ENCODE data around the gene TUBGCP6.

Gene TUBGCP6

DNA sequence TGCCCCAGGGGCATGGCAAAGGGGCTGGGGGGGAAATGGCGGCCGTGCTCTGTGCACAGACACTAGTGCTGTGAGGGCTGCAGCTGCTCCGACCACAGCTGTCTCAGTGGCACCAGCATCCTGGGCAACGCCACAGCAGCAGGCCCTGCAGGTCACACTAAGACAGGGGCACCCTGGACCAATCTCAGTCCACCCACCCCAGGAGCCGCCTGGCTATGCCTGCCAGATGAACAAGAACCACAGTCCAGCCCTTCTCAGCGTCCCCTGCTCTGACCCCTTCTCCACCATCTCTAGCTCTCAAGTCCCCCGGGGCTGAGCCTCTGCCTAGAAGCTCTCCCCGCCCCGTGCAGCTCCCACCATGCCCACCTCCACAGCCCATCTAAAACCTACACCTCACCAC is 16.5 kb downstream of the TUBGCP6 start:
- TF ChIP-seq, protein P1, sequence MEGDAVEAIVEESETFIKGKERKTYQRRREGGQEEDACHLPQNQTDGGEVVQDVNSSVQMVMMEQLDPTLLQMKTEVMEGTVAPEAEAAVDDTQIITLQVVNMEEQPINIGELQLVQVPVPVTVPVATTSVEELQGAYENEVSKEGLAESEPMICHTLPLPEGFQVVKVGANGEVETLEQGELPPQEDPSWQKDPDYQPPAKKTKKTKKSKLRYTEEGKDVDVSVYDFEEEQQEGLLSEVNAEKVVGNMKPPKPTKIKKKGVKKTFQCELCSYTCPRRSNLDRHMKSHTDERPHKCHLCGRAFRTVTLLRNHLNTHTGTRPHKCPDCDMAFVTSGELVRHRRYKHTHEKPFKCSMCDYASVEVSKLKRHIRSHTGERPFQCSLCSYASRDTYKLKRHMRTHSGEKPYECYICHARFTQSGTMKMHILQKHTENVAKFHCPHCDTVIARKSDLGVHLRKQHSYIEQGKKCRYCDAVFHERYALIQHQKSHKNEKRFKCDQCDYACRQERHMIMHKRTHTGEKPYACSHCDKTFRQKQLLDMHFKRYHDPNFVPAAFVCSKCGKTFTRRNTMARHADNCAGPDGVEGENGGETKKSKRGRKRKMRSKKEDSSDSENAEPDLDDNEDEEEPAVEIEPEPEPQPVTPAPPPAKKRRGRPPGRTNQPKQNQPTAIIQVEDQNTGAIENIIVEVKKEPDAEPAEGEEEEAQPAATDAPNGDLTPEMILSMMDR (IDR thresholded peaks at IDR 0.05): no peak
- Histone ChIP-seq H3K36me3 (ENCODE audit: control insufficient read depth, insufficient read depth, low read length) (no peaks in the 10 kb centered on the region), H3K27ac (no peak overlapping the region), H3K79me2 (peaks cover 2% of the 10 kb centered on the region), H3K9me3 (ENCODE audit: control insufficient read depth, low read length) (no peaks in the 10 kb centered on the region), H2AFZ (no peak overlapping the region), H3K27me3 (ENCODE audit: control insufficient read depth, insufficient read depth, low read length) (no peaks in the 10 kb centered on the region), H3K4me2 (ENCODE audit: low read length) (no peak overlapping the region), H3K9ac (no peak overlapping the region), H3K4me1 (no peaks in the 10 kb centered on the region), H3K4me3 (ENCODE audit: low read depth, low read length) (no peak overlapping the region)

DNA sequence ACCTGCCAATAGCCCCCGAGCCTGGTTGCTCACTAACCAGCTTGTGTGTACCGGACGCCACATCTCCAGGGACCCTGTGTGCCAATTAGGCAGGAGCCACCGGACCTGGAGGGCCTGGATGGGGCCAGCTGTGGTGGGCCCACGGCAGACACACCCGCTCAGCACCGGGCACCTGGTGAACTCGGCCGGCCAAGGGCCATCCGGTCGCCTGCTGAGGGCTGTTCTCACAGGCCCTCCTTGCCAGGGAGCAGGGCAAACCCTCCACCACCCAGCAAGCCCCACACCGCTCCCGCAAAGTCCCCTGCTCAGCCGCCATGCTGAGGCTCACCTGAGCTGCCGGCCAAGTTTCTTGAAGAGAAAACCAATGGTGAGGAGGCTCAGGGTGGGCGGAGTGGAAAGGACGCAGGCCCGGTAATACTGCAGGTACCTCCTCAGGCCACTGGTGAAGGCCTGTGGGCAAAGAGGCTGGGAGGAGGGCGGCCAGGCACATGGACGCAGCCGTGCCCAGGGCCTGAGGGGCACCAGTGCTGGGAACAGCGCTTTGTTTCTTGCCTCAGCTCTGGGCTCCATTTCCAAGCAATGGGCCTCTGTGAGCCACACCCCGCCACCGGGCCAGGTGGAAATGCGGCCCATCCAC is 17.1 kb downstream of the TUBGCP6 start:
- Histone ChIP-seq H2AFZ (no peak overlapping the region), H3K9ac (no peak overlapping the region), H3K4me2 (ENCODE audit: low read length) (no peak overlapping the region), H3K4me3 (ENCODE audit: low read depth, low read length) (no peak overlapping the region), H3K9me3 (ENCODE audit: control insufficient read depth, low read length) (no peaks in the 10 kb centered on the region), H3K36me3 (ENCODE audit: control insufficient read depth, insufficient read depth, low read length) (no peaks in the 10 kb centered on the region), H3K79me2 (peaks cover 2% of the 10 kb centered on the region), H3K4me1 (no peaks in the 10 kb centered on the region), H3K27ac (no peak overlapping the region), H3K27me3 (ENCODE audit: control insufficient read depth, insufficient read depth, low read length) (no peaks in the 10 kb centered on the region)
- TF ChIP-seq, protein P1 (IDR thresholded peaks at IDR 0.05): no peak

DNA sequence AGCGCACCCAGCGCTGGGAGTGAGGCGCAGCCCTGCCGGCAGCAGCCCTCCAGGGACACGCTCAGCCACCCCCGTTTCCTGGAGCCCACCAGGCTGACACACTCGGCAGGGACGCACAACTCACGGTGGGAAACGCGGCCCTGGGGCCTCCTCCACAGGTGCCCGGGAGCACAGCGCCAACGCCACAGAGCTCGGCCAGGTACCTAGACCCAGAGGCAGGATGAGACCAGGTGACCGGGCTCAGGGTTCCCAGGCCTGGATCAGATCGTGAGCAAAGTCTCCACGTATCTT is 18.0 kb downstream of the TUBGCP6 start:
- no peaks in the 10 kb centered on the region for H3K27me3 ChIP-seq (ENCODE audit: control insufficient read depth, insufficient read depth, low read length)
- no peaks in the 10 kb centered on the region for H3K4me1 ChIP-seq
- H3K79me2 ChIP-seq: peaks cover 2% of the 10 kb centered on the region
- H3K27ac ChIP-seq: no peak overlapping the region
- H3K4me2 ChIP-seq (ENCODE audit: low read length): no peak overlapping the region
- H2AFZ ChIP-seq: no peak overlapping the region
- H3K9me3 ChIP-seq (ENCODE audit: control insufficient read depth, low read length): no peaks in the 10 kb centered on the region
- no peaks in the 10 kb centered on the region for H3K36me3 ChIP-seq (ENCODE audit: control insufficient read depth, insufficient read depth, low read length)
- H3K4me3 ChIP-seq (ENCODE audit: low read depth, low read length): no peak overlapping the region
- no peak overlapping the region for H3K9ac ChIP-seq
- TF ChIP-seq, protein P1 (IDR thresholded peaks at IDR 0.05): no peak

DNA sequence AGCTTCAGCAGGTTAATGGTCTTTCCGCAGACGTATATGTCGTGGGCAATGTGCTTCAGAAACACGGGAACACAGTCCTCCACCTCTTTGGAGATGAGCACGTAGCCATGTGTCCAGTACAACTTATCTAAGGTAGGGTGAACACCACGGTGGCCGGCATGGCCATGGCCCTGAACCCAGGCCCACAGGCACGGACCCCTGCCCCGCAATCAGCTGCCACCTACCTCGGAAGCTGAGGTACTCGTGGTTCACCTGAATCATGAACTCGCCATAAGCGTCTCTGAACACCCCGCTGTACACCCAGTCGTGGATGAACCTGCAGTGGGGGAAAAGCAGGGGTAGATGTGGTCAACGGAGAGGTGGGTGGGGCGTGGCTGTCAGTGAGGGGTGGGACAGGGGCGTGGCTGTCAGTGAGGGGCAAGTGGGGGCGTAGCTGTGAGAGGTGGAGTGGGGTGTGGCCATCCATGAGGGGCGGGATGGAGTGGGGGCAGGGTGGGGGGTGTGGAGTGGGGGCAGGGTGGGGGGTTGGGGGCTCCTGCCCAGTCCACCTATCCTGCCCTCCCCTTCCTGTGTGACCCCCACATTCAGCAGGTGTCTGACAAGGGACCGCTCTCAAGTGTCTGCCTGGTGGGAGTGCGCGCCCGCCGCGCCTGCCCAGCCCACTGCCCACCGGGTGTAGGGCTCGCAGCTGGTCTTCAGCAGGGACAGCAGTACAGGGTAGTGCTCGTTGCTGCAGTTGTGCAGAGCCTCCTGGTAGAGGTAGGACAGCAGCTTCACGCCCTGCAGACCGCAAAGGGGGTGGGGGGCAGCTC is 18.6 kb downstream of the TUBGCP6 start:
- Histone ChIP-seq H3K4me2 (ENCODE audit: low read length) (no peak overlapping the region), H3K36me3 (ENCODE audit: control insufficient read depth, insufficient read depth, low read length) (no peaks in the 10 kb centered on the region), H3K27me3 (ENCODE audit: control insufficient read depth, insufficient read depth, low read length) (no peaks in the 10 kb centered on the region), H3K9me3 (ENCODE audit: control insufficient read depth, low read length) (no peaks in the 10 kb centered on the region), H3K9ac (no peak overlapping the region), H3K27ac (no peak overlapping the region), H2AFZ (no peak overlapping the region), H3K4me3 (ENCODE audit: low read depth, low read length) (no peak overlapping the region), H3K4me1 (no peaks in the 10 kb centered on the region), H3K79me2 (peaks cover 2% of the 10 kb centered on the region)
- TF ChIP-seq, protein P1 (IDR thresholded peaks at IDR 0.05): no peak

All from parathyroid adenoma (tissue), 2 donors.